NB4 (cell line): ENCODE measurements around the gene CD52.

Source experiments
- DNase-seq: peaks from one replicate; pipeline ENCODE4 v3.0.0; 2010; ENCODE audit warnings: low read depth
- H3K4me3 ChIP-seq: one replicate; pipeline ENCODE4 v1.5.1; 2011; ENCODE audit warnings: mild to moderate bottlenecking, low read depth, low read length, moderate library complexity
- MYC ChIP-seq: IDR thresholded peaks from 2 replicates; pipeline ENCODE4 v1.6.1; 2011; ENCODE audit warnings: low read depth, low read length
- POLR2A ChIP-seq: IDR thresholded peaks from 2 replicates; pipeline ENCODE4 v1.6.1; 2011; ENCODE audit warnings: mild to moderate bottlenecking; ENCODE audit not compliant: insufficient read length; ENCODE audit errors: extremely low read depth
- TF ChIP-seq, protein P1 (sequence below): IDR thresholded peaks from 2 replicates; pipeline ENCODE4 v1.6.1; 2011; ENCODE audit warnings: low read depth, low read length
- TF ChIP-seq, protein P2 (sequence below): IDR thresholded peaks from one replicate; pipeline ENCODE4 v1.5.1; 2012; ENCODE audit warnings: low read depth, low read length

CD52 gene

DNA sequence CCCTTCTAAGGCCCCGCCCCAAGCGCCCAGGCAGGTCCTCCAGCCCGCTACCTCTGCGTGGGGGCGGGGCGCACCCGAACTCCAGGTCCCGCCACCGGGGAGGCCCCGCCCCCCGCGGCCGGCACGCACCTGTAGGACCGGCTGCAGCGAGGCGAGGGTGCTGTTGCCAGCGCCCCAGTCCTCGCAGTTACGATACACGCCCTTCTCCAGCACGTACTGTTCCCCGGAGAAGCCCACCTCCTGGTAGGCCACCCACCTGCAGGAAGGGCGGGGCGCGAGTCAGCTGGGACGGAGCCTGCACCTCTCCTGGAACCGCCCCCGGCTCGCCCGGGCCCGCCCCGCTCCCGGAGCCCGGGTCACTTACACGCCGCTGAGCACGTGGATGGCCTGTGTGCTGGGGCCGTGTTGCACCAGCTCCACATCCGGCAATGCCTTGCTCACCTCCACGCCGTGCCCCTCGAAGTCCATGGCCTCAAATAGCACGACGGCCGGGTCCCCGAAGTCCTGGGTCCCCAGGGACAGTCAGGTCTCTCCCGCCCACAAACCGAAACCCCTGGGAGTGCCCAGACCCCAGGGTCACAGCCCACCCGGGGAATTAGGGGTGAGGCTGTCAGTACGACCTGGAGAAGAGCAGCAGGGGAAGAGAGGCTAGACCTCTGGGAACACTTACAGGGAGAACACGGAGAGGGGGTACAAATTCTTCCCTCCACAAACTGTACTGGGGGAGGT, 18.9 kb downstream of the CD52 start:
- TF ChIP-seq, protein P1, sequence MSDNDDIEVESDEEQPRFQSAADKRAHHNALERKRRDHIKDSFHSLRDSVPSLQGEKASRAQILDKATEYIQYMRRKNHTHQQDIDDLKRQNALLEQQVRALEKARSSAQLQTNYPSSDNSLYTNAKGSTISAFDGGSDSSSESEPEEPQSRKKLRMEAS = no peak
- TF ChIP-seq POLR2A (no peak), MYC (no peak)
- TF ChIP-seq, protein P2, sequence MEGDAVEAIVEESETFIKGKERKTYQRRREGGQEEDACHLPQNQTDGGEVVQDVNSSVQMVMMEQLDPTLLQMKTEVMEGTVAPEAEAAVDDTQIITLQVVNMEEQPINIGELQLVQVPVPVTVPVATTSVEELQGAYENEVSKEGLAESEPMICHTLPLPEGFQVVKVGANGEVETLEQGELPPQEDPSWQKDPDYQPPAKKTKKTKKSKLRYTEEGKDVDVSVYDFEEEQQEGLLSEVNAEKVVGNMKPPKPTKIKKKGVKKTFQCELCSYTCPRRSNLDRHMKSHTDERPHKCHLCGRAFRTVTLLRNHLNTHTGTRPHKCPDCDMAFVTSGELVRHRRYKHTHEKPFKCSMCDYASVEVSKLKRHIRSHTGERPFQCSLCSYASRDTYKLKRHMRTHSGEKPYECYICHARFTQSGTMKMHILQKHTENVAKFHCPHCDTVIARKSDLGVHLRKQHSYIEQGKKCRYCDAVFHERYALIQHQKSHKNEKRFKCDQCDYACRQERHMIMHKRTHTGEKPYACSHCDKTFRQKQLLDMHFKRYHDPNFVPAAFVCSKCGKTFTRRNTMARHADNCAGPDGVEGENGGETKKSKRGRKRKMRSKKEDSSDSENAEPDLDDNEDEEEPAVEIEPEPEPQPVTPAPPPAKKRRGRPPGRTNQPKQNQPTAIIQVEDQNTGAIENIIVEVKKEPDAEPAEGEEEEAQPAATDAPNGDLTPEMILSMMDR = no peak
- DNase-seq = peak; percentile 49
- no peak overlapping the region for H3K4me3 ChIP-seq

DNA sequence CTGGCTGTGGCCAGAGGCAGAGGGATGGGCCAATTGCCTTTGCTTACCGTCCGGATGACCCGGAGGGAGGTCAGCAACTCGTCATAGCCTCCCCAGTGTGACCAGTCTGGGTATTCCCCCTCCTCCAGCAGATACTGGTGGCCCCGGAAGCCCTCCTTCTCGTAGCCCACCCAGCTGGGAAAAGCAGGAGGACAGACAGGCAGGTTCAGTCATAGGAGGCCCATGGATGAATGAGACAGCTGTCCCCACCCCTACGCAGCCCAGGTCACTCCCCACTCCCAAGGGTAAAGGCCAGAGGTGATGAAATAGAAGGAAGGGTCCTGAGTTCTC, 19.4 kb downstream of the CD52 start:
- H3K4me3 ChIP-seq = no peak overlapping the region
- DNase-seq = no peak
- TF ChIP-seq, protein P1 = no peak
- TF ChIP-seq, protein P2 = no peak
- TF ChIP-seq MYC (no peak), POLR2A (no peak)

DNA sequence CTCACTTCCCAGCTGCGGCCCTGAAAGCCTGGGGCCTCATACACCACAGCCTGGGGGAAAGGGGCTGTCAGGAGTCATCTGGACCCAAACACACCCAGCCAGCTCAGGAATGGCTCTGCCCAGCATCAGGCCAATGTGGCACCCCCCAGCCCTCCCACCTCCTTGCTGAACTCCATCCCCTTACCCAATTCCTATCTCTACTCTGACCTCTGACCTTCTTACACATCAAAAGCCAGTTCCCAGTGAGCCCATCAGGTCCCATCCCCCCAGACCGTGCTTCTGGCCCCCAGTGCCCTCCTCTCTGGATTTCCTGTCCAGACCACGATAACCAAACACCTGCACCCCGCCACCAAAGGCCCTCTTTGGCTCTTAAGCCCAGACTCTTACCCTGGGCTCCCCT, 19.9 kb downstream of the CD52 start:
- no peak overlapping the region for H3K4me3 ChIP-seq
- TF ChIP-seq, protein P2 = no peak
- TF ChIP-seq POLR2A = no peak
- no peak for DNase-seq

DNA sequence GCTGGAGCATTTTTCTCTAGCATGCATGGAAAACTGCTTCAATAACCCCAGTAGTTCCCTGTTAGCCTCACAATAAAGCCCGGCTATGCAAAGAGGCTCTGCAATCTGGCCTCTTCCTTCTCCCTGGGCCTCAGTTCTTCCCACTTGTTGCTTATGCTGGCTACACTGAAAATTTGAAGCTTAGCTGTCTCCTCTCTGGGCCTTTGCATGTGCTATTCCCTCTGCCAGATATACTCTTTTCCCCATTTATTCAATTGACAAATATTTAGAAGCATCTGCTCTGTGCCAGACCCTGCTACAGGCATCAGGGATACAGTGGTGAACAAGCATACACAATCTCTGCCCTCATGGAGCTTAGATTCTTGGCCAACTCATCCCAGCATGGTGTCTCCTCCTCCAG, 20.9 kb downstream of the CD52 start:
- H3K4me3 ChIP-seq = no peak overlapping the region
- DNase-seq = no peak
- TF ChIP-seq, protein P2 = no peak
- TF ChIP-seq, protein P1 = no peak
- TF ChIP-seq MYC = no peak
- no peak for TF ChIP-seq POLR2A

DNA sequence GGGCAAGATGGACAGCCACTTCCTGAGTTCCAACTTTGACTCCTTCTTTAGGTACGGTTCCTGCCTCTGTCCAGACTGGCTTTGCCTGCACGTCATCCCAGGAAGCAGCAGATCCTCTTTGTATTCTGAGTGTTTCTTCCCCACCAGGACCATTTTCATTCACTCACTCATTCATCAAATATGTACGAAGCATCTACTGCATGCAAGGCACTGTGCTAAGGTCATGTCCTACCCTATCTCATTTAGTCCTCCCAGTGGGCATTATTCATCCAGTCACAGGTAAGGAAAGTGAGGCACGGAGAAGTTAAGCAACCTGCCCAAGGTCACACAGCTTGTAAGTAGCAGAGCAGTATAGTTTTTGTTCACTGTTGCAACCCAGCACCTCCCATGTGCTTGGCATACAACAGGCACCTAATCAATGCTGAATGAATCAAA, 22.3 kb downstream of the CD52 start:
- no peak for DNase-seq
- H3K4me3 ChIP-seq = no peak overlapping the region
- TF ChIP-seq MYC = no peak
- TF ChIP-seq, protein P1 = no peak
- TF ChIP-seq, protein P2 = no peak
- TF ChIP-seq POLR2A = no peak

DNA sequence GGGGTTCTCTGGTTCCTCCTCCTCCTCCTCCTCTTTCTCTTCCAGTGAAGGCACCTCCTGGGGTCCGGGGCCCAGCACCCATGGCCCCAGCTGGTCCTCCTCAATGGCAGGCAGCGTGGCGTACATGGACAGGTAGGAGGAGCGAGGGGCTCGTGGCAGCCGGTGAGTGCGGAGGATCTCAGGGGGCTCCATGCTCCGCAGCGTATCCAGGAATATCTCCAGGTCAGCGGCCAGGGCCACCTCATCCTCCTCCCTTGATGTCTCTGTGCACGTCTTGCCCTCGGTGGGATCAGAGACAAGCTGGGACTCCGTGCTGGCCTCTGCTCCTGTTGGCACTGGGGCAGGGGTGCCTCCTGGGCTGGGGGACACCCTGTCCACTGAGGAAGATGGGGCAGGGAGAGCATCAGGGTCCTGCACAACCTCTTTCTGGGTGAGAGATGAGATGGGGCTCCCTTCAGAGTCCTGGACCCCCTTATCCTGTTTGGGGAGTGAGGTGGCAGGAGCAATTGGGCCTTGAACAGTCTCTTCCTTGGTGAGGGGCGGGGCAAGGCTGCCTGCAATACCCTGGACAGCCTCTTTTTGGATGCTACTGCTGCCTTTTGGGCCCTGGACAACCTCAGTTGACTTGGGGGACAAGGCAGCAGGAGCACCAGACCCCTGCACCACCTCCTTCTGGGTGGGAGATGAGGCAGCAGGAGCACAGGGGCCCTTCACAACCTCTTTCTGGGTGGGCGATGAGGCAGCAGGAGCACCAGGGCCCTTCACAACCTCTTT, 26.6 kb downstream of the CD52 start:
- no peak overlapping the region for H3K4me3 ChIP-seq
- TF ChIP-seq, protein P1 = no peak
- TF ChIP-seq, protein P2 = no peak
- TF ChIP-seq POLR2A (no peak), MYC (no peak)

More for the DNA sequence above, 26.6 kb downstream of the CD52 start:
- no peak for DNase-seq
